Measurements from ENCODE around the gene MTCL3.

Gene MTCL3

GRCh38 chr6:127503022-127503421 is 16.1 kb downstream of the MTCL3 start:
- ChIA-PET CTCF (no interaction called here), POLR2A (ENCODE audit: low non-redundant PET) (no interaction called here)
- peaks cover 14% of the 10 kb centered on the region for H3K36me3 ChIP-seq (ENCODE audit: insufficient read depth, low read length, poor library complexity, severe bottlenecking)
- H3K4me1 ChIP-seq (ENCODE audit: insufficient read depth, low read length, poor library complexity, severe bottlenecking) = no peaks in the 10 kb centered on the region
- no peak overlapping the region for H3K4me3 ChIP-seq (ENCODE audit: low read depth, low read length, poor library complexity, severe bottlenecking)
- H3K27me3 ChIP-seq (replicated peaks; ENCODE audit: insufficient read depth, low read depth, low read length, poor library complexity) = no peaks in the 10 kb centered on the region
- TF ChIP-seq EZH2 (IDR thresholded peaks at IDR 0.05; ENCODE audit: borderline replicate concordance, low read depth, low read length, poor library complexity, severe bottlenecking) (no peak), CTCF (conservative IDR thresholded peaks at IDR 0.05; ENCODE audit: low read depth, low read length) (no peak)
- H3K9me3 ChIP-seq (ENCODE audit: low read depth, low read length, poor library complexity, severe bottlenecking) = no peaks in the 10 kb centered on the region
- intact Hi-C loops (cut with micrococcal nuclease; ENCODE audit: unreplicated experiment) = no loop called here
- H3K27ac ChIP-seq (ENCODE audit: low read depth, low read length, poor library complexity, severe bottlenecking) = no peak overlapping the region
- no TSS peak for BruUV-seq (replicated peaks)
- DNase-seq (ENCODE audit: low spot score) = no peak

GRCh38 chr6:127497410-127497809 is 21.7 kb downstream of the MTCL3 start:
- Histone ChIP-seq H3K36me3 (ENCODE audit: insufficient read depth, low read length, poor library complexity, severe bottlenecking) (peaks cover 14% of the 10 kb centered on the region), H3K27ac (ENCODE audit: low read depth, low read length, poor library complexity, severe bottlenecking) (no peak overlapping the region), H3K4me1 (ENCODE audit: insufficient read depth, low read length, poor library complexity, severe bottlenecking) (no peaks in the 10 kb centered on the region), H3K27me3 (replicated peaks; ENCODE audit: insufficient read depth, low read depth, low read length, poor library complexity) (no peaks in the 10 kb centered on the region), H3K4me3 (ENCODE audit: low read depth, low read length, poor library complexity, severe bottlenecking) (no peak overlapping the region), H3K9me3 (ENCODE audit: low read depth, low read length, poor library complexity, severe bottlenecking) (no peaks in the 10 kb centered on the region)
- ChIA-PET CTCF (no interaction called here), POLR2A (ENCODE audit: low non-redundant PET) (no interaction called here)
- TF ChIP-seq EZH2 (IDR thresholded peaks at IDR 0.05; ENCODE audit: borderline replicate concordance, low read depth, low read length, poor library complexity, severe bottlenecking) (no peak), CTCF (conservative IDR thresholded peaks at IDR 0.05; ENCODE audit: low read depth, low read length) (no peak)
- no peak for DNase-seq (ENCODE audit: low spot score)
- intact Hi-C loops (cut with micrococcal nuclease; ENCODE audit: unreplicated experiment) = no loop called here
- BruUV-seq (replicated peaks) = no TSS peak

- H3K4me3 ChIP-seq (ENCODE audit: low read depth, low read length, poor library complexity, severe bottlenecking) = no peak overlapping the region
- no peaks in the 10 kb centered on the region for H3K4me1 ChIP-seq (ENCODE audit: insufficient read depth, low read length, poor library complexity, severe bottlenecking)
- no peak for DNase-seq (ENCODE audit: low spot score)
- BruUV-seq (replicated peaks) = no TSS peak
- H3K9me3 ChIP-seq (ENCODE audit: low read depth, low read length, poor library complexity, severe bottlenecking) = no peaks in the 10 kb centered on the region
- POLR2A ChIA-PET (ENCODE audit: low non-redundant PET) = no interaction called here
- H3K27me3 ChIP-seq (replicated peaks; ENCODE audit: insufficient read depth, low read depth, low read length, poor library complexity) = no peaks in the 10 kb centered on the region
- intact Hi-C loops (cut with micrococcal nuclease; ENCODE audit: unreplicated experiment) = no loop called here
- CTCF ChIA-PET = no interaction called here
- TF ChIP-seq EZH2 (IDR thresholded peaks at IDR 0.05; ENCODE audit: borderline replicate concordance, low read depth, low read length, poor library complexity, severe bottlenecking) = no peak
- TF ChIP-seq CTCF (conservative IDR thresholded peaks at IDR 0.05; ENCODE audit: low read depth, low read length) = no peak; the same call in 1 of the 2 replicates
- peaks cover 16% of the 10 kb centered on the region for H3K36me3 ChIP-seq (ENCODE audit: insufficient read depth, low read length, poor library complexity, severe bottlenecking)
- H3K27ac ChIP-seq (ENCODE audit: low read depth, low read length, poor library complexity, severe bottlenecking) = no peak overlapping the region
These were observed 22.7 kb downstream of the MTCL3 start for GRCh38 chr6:127496471-127496870.
